Upper lobe of right lung (tissue), 1 donor: ENCODE data around the gene PICK1. TPM values are rescaled to one million over a fixed set of nuclear protein-coding genes. Genes with fewer than 3 reads are reported as not detected.

Source experiments
- ATAC-seq: fragments of 200-7000 bp; cut with Tn5 transposase; one replicate; pipeline ENCODE4 v1.9.1; 2020; ENCODE audit warnings: mild to moderate bottlenecking, moderate library complexity
- DNase-seq: peaks from one replicate; pipeline ENCODE4 v3.0.0-alpha.2; 2020
- H3K27ac ChIP-seq: fragments of 200-600 bp; one replicate; pipeline ENCODE4 v1.8.0; 2022
- H3K27me3 ChIP-seq: fragments of 200-600 bp; one replicate; pipeline ENCODE4 v1.8.0; 2022; ENCODE audit warnings: mild to moderate bottlenecking
- H3K36me3 ChIP-seq: fragments of 200-600 bp; one replicate; pipeline ENCODE4 v1.8.0; 2022
- H3K4me1 ChIP-seq: fragments of 200-600 bp; one replicate; pipeline ENCODE4 v1.8.0; 2022
- H3K4me3 ChIP-seq: fragments of 200-600 bp; one replicate; pipeline ENCODE4 v1.8.0; 2022; ENCODE audit warnings: mild to moderate bottlenecking
- H3K9me3 ChIP-seq: fragments of 200-600 bp; one replicate; pipeline ENCODE4 v1.8.0; 2022
- intact Hi-C: fragments of 100-400 bp; cut with DNase I; formaldehyde crosslinking; loops from one replicate; pipeline ENCODE4 v1.11.0; 2022
- total RNA-seq: library from RNA; stranded (reverse); fragmentation: NEBNext Ultra II Directional; extraction: Animal tissue kit (Norgen Biotek cat#: 25700); gene quantifications from one replicate; pipeline ENCODE4 v1.2.1, GENCODE V29; 2021
- TF ChIP-seq, protein P1 (sequence below): fragments of 200-600 bp; IDR thresholded peaks from one replicate; pipeline ENCODE4 v1.8.0; 2022; ENCODE audit warnings: antibody characterized with exemption
- donor health status: DM: no; HTN: yes; CAD: no; lungs with severe emphysema.

The PICK1 gene
- total RNA-seq, 1 donor from 2014 or later = 31.8 TPM

DNA sequence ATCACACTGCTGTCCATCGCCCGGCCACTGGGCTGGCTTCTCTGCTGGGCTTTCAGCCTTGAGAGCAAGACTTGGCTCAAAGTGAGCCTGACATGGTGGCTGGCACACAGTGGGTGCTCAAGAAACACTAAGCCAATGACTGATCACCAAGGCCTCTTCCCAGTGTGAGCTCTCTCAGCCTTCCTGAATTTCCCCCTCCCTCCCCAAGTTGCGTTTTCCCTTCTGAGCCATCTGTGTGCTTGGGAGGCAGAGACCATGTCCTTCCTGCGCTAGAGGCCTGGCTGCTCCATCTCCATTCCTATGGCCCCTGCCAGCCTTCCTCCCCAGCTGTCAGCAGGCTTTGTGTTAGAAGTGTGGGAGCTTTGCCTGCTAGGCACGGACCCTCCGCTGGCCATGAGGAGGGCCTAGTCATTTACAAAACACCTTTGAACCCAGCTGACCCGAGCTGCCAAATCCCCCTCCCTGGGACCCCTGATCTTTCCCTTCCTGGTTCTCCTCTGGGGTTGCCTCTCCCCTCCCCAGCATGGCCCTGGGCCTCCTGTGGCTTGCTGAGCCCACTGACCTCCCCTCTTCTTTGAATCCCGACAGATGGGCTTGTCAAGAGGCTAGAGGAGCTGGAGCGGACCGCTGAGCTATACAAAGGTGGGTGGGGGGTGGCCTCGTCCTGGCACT, 13.2 kb downstream of the PICK1 start:
- Histone ChIP-seq H3K9me3 (no peaks in the 10 kb centered on the region), H3K36me3 (peaks cover 78% of the 10 kb centered on the region), H3K27me3 (no peaks in the 10 kb centered on the region), H3K4me1 (no peaks in the 10 kb centered on the region), H3K27ac (no peak overlapping the region), H3K4me3 (no peak overlapping the region)
- intact Hi-C loops = no loop called here
- ATAC-seq (no peak), DNase-seq (no peak)
- TF ChIP-seq, protein P1, sequence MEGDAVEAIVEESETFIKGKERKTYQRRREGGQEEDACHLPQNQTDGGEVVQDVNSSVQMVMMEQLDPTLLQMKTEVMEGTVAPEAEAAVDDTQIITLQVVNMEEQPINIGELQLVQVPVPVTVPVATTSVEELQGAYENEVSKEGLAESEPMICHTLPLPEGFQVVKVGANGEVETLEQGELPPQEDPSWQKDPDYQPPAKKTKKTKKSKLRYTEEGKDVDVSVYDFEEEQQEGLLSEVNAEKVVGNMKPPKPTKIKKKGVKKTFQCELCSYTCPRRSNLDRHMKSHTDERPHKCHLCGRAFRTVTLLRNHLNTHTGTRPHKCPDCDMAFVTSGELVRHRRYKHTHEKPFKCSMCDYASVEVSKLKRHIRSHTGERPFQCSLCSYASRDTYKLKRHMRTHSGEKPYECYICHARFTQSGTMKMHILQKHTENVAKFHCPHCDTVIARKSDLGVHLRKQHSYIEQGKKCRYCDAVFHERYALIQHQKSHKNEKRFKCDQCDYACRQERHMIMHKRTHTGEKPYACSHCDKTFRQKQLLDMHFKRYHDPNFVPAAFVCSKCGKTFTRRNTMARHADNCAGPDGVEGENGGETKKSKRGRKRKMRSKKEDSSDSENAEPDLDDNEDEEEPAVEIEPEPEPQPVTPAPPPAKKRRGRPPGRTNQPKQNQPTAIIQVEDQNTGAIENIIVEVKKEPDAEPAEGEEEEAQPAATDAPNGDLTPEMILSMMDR = no peak

DNA sequence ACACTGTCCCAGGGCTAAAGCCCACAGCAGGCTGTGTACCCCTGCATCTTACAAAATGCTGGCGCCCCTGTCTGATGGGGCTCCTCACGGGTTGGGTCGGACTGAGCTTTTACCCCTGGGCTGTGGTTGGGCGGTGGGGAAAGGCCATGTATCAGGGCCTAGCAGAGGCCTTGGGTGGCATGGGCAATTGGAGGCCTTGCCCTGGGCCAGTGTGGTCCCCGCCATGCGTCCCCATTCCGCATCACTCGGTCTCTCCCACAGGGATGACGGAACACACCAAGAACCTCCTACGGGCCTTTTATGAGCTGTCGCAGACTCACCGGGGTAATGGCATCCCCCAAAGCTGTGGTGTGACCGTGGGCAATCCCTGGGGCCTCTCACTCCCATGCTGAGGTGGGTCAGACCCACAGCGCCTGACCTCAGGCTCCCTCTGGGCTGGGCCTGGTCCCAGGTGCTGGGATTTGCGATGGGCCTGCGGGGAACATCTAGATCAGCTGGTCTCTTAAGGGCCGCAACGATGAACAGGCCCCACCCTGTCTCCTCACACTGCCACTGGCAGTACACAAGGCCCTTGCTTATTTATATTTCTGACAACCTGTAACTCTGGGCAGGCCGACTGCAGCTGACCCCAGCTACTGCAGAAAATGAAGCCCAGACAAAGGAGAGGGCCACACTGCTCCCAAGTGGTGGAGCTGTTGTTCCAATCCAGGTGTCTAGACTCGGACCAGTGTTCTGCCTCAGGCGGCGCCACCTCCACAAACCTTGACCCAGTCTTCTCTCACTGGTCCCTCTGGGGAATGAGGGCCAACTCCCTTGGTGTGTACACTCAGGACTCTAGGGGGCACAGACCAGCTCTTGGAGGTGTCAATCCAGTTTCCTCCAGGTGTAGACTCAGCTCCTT, 14.5 kb downstream of the PICK1 start:
- no peak overlapping the region for H3K27ac ChIP-seq
- no peaks in the 10 kb centered on the region for H3K27me3 ChIP-seq
- H3K4me3 ChIP-seq = no peak overlapping the region
- DNase-seq (no peak), ATAC-seq (no peak)
- no peaks in the 10 kb centered on the region for H3K9me3 ChIP-seq
- peaks cover 65% of the 10 kb centered on the region for H3K36me3 ChIP-seq
- TF ChIP-seq, protein P1 = no peak
- intact Hi-C loops = no loop called here
- H3K4me1 ChIP-seq = no peaks in the 10 kb centered on the region

GRCh38 chr22:38072322-38073149, 15.3 kb downstream of the PICK1 start:
- Histone ChIP-seq H3K9me3 (no peaks in the 10 kb centered on the region), H3K4me1 (no peaks in the 10 kb centered on the region), H3K36me3 (peaks cover 62% of the 10 kb centered on the region), H3K27me3 (no peaks in the 10 kb centered on the region), H3K4me3 (no peak overlapping the region), H3K27ac (no peak overlapping the region)
- ATAC-seq = no peak
- no peak for DNase-seq
- intact Hi-C loops = no loop called here
- TF ChIP-seq, protein P1 = no peak

DNA sequence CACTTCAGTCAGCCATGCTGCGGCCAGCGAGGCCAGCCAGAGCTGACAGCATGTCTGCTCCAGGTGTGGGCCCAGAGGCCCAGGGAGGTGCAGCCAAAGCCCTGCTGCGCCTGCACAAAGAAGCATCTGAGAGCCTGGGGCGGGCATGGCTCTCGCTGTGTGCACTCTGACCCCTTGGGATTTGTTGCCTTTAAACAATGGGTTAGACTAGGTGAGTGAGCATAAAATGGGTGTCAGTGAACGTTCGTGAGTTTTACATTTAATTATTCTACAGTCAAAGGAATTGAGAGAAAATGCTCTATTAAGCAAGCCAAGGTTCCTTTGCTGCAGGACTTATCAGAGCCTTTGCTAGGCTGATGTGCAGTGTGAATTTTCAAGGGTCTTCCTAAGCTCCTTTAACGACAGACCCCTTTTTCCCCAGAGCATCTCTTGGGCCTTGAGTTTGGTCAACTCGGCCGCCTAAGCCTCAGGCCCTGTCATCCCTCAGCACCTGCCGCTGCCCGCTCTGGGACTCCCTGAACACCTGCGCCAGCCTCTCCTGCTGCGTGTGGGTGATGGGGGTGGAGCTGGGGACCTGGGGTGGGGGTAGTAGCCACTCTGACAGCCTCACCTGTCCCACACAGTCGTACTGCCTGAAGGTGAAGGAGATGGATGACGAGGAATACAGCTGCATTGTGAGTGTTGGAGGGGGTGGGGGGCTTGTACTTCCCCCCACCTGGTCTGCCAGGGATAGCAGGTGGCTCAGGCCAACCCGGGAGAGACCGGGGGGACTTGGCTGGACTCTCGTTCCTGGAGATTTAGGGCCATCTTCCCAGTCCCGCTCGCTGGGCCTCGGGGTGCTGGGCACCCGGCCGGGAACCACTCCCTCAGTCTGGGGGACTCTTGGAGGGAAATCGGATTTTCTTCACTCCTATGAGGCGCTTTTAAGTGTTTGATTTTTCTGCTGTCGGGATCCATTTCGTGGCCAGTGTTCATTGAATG, 16.2 kb downstream of the PICK1 start:
- H3K4me1 ChIP-seq = no peaks in the 10 kb centered on the region
- ATAC-seq (no peak), DNase-seq (no peak)
- H3K9me3 ChIP-seq = no peaks in the 10 kb centered on the region
- peaks cover 58% of the 10 kb centered on the region for H3K36me3 ChIP-seq
- H3K27ac ChIP-seq = no peak overlapping the region
- no peaks in the 10 kb centered on the region for H3K27me3 ChIP-seq
- H3K4me3 ChIP-seq = no peak overlapping the region
- TF ChIP-seq, protein P1 = no peak
- intact Hi-C loops = no loop called here
